Measurements from ENCODE around the gene EPDR1.

- TF ChIP-seq CTCF (IDR thresholded peaks at IDR 0.05) (no peak), POLR2A (IDR thresholded peaks at IDR 0.05) (no peak)
Measured at GRCh38 chr7:37971491-37971890, 51.1 kb downstream of the EPDR1 start.
